NCI-H82 treated with DMSO at 0.1 percent for 48 hours (cell line): ENCODE results near the gene PRKRIP1.
A peak's percentile ranks its signal among the peaks of the same experiment; 100 is the strongest.
"Not testable (repeated sequence)": the region's sequence is repeated elsewhere in the genome, so short reads cannot be mapped to it uniquely, and the experiment has no call there.

ENCODE experiments used
- DNase-seq: peaks from one replicate; lab custom pipeline; 2025; ENCODE audit not compliant: unreplicated experiment; lab: John Stamatoyannopoulos, UW

PRKRIP1 gene

DNA sequence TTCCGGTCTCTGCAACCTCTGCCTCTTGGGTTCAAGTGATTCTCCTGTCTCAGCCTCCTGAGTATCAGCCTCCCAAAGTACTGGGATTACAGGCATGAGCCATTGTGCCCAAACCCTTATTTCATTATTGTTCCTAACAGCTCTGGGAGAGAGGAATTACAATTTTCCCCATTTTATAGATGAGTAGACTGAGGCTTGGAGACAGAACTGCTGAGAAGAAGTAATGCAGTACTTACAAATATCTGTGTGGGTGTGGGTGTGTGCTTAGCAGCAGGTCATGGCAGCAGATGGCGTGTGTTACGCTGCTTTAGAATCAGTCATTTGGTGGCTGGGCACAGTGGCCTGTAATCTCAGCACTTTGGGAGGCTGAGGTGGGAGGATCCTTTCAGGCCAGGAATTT is 7.4 kb downstream of the PRKRIP1 start:
- no peak for DNase-seq

DNA sequence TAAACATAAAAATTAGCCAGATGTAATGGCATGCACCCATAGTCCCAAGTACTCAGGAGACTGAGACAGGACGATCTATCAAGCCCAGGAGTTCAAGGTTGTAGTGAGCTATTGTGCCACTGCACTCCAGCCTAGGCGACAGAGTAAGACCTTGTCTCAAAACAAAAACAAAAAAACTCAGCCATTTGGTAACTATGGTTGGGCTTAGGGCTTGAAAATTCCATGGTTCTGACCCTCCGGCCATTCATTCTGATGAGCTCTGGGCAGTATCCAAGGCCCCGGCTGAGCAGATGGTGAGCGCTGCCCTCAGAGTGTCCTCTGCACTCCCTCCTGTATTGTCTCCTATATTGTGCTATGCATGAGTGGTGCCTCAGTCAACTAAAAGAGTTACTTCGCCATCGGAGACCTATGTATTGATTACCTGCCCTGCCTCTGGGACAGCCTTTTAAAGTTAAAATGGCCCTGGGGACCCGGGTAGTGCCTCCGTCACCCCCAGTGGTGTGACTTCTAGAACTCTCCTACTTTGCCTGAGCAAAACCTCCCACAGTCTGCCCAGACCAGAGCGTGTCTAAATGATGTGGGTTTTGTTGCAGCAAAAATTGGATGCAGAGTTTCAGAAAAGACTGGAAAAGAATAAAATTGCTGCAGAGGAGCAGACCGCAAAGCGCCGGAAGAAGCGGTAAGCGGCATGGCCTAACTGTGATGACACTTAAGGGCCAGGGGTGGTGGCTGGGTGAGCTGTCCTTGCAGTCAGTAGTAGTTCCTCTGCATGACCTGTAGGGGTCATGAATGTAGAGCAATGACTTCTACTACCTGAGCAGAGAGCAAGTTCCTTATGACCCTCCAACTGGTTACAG is 8.1 kb downstream of the PRKRIP1 start:
- DNase-seq: peak; percentile 34

DNA sequence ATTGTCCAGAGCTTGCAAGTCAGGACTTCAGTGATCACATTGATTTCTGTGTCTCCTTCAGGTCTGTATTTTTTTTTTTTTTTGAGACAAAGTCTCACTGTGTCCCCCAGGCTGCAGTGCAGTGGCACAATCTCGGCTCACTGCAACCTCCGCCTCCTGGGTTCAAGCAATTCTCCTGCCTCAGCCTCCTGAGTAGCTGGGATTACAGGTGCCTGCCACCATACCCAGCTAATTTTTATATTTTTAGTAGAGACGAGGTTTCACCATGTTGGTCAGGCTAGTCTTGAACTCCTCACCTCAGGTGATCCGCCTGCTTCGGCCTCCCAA is 8.7 kb downstream of the PRKRIP1 start:
- not testable (repeated sequence) for DNase-seq

DNA sequence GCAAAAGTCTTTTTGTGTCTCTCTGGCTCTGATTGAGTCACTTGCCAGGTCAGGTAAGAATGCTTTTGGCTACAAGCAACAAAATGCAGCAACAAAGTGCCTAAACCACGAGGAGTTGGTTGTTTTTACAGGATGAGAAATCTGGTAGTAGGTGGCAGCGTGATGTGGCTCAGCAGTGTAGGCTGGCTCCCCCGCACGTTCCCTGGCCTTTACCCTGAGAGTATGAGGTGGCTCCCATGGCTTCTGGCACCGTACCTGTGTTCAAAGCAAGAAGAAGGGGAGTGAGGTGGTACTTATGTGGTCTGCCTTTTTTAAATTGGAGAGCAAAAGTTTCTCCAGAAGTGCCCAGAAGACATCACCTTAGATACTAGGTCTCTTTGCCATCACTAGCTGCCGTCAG is 11.7 kb downstream of the PRKRIP1 start:
- no peak for DNase-seq

DNA sequence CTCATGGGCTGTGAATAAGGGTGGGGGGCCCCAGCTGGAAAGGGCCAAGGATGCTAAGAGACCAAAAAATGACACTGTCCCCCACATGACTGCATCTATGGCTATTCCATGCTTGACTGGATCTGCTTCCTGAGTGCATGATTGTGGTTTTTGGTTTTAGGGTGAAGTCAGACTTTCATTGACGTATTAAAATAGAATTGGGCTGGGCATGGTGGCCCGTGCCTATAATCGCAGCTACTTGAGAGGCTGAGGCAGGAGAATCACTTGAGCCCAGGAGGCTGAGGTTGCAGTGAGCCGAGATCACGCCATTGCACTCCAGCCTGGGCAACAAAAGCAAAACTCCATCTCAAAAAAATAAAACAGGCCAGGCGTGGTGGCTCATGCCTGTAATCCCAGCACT is 12.4 kb downstream of the PRKRIP1 start:
- DNase-seq: not testable (repeated sequence)

DNA sequence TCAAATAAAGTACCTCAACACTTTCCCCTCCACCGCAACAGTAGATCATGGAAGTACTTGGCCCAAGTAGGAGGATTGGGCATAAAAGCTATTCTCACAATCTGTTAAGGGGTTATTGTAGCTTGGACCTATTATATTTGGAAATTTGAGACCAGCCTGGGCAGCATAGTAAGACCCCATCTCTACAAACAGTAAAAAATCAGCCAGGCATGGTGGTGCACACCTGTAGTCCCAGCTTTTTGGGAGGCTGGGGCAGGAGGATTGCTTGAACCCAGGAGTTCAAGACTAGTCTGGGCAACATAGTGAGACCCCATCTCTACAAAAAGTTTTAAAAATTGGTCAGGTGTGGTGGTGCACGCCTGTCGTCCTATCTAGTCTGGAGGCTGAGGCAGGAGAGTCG is 13.2 kb downstream of the PRKRIP1 start:
- DNase-seq: no peak

DNA sequence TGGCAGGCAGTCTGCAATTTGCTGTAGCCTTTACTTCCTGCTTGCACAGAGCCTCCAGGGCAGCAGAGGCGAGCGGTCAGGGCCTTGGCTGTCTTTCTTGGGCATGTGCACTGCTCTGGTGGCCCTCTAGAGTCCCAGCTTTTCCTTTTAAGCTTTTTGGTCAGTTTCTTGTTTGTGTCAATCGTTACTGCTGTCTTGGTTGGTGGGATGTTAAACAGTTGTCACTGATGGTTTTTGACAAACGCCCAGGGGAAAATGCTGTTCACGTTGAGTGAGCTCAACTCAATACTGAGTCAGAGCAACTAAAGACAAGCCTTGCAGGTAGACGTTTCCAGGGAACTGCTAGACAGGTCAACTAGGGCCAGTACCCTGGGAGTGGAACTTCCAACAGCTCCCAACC is 14.0 kb downstream of the PRKRIP1 start:
- DNase-seq: no peak

DNA sequence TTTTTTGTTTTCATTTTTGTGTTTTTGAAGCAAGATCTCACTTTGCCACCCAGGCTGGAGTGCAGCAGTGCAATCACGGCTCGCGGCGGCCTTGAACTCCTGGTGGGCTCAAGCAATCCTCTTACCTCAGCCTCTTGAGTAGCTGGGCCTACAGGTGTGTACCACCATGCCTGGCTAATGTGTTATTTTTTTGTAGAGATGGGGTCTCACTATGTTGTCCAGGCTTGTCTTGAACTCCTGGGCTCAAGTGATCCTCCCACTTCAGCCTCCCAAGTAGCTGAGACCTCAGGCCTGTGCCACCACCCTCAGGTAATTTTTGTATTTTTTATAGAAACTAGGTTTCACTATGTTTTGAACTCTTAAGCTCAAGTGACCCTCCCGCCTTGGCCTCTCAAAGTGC is 14.8 kb downstream of the PRKRIP1 start:
- DNase-seq: no peak

DNA sequence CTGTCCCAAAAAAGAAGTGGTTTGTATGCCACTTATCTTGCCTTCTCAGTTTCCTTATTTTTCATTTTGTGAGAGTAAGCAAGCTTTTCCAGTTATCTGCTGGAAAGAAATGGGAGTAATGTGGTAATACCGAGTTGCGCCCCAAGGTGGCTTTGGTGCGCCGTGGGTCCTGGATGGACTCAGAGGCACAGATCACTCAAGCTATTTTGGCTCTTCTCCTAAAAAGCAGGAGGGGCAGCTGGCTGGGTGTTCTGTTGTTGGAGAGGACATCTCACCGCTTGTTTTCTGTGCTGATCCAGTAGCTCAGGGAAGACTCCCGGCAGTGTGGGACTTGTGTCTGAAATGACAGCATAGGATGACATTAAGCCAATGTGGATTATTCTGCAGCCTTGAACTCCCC is 16.4 kb downstream of the PRKRIP1 start:
- DNase-seq: no peak

DNA sequence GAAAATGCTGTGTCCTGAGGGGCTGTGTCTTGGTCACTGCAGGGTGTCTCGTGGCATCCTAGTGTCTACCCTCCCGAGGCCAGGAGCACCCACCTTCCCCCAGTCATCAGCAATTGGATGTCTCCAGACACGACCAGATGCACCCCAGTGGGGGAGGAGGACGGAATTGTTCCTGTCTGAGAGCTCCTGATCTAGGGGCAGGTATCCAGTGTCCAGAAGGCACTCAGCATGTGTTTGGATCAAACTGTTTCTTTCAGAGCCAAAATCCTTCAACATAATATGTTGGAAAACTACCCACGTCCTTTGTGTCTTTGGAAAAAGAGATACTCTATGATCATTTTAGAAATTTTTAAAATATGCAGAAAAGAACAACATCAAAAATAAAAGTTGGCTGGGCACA is 16.9 kb downstream of the PRKRIP1 start:
- DNase-seq: no peak

DNA sequence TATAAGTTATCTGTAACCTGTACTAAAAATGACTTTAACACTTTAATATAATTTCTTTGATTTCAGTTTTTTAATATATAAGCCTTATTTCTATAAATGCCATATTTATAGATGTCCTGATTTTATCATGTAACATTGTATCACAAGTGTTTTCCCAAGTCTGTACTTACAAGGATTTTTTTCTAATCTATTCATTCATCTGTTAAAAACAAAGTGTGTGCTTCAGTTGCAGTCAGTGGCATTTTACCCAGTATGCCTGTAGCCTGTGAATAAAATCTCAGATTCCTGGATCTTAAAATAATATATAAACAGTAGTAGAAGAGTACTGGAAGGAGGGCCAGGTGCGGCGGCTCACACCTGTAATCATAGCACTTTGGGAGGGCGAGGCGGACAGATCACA is 17.4 kb downstream of the PRKRIP1 start:
- DNase-seq: no peak

DNA sequence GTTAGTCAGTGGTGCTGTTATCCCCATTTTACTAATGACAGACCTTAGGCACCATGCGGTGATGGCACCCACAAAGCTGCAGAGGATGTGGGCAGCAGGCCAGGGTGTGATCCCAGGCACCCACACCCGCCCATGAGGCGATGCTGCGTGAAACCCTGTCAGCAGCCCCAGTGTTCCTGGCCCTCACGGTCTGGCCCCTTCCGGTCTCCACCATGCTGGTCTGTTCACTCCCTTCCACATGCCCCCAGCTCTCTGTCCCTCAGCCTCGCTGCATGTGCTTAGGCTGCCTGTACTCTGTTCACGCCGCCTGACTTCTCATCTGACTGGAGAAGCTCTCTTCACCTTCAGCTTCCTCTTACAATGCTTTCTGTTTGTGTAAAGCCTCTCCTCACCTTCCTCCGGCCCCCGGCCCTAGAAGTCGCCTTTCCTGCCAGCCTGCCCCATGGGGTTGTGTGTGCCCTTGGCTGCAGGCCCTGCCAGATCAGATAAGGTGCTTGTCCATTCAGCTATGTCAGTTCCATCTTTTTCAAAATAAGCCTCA is 19.6 kb downstream of the PRKRIP1 start:
- no peak for DNase-seq

DNA sequence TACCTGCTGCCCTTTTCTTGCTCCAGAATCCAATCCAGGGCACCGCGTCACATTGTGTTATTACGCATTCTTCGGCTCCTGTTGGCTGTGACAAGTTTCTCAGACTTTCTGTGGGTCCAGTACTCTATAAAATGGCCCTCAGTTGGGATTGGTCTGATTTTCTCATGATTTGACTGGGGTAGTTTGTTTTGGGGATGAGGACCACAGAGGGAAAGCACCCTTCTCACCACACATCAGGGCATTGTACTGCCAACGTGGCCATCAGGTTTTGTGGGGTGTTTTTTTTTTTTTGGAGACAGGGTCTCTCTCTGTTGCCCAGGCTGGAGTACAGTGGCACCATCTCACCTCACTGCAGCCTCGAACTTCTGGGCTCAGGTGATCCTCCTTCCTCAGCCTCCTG is 20.2 kb downstream of the PRKRIP1 start:
- DNase-seq: no peak

DNA sequence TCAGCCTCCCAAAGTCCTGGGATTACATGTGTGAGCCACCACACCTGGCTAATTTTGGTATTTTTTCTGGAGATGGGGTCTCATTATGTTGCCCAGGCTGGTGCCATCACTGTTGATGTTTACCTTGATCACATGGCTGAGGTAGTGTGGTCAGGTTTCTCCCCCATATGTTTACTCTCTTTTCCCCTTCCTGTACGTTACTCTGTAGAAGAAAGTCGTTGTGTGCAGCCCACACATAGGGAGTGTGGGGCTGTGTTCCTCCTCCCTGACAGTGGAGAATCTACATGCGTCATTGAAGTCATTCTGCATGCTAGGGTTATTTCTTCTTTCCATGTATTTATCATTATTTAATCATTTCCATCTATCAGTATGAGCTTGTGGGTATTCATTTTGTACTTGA is 20.9 kb downstream of the PRKRIP1 start:
- no peak for DNase-seq

DNA sequence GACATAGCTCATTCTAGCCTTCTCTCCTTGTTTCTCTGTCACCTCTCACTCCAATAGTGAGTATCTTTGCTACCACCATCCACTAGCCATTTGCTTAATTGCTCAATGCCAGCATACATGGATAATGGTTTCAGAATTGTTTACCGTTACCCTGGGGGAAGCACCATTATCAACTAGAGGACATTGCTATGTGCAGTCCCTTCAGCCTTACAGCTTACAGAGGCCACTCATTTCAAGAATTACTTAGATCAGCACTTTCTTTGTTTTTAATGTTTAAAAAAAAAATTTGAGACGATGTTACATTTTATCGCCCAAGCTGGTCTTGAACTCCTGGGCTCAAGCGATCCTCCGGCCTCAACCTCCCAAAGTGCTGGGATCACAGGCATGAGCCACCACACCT is 22.4 kb downstream of the PRKRIP1 start:
- no peak for DNase-seq

DNA sequence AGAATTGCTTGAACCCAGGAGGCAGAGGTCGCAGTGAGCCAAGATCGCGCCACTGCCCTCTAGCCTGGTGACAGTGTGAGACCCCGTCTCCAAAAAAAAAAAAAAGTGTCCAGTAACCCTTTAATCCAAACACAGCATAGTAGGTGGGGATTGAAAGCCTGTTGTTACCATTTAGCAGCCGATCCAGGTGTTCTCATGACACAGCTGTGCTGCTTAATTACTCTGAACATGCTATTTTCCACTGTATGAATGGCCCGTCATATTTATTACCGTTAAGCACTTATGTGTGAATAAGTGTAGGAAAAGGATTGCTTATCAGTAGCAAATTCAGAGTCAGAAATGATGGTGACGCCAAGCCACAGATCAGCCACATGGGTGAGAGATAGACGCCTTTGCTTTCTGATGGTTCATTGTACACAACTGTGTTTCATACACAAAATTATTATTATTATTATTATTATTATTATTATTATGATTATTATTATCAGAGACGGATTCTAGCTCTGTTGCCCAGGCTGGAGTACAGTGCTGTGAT is 25.6 kb downstream of the PRKRIP1 start:
- DNase-seq: no peak

DNA sequence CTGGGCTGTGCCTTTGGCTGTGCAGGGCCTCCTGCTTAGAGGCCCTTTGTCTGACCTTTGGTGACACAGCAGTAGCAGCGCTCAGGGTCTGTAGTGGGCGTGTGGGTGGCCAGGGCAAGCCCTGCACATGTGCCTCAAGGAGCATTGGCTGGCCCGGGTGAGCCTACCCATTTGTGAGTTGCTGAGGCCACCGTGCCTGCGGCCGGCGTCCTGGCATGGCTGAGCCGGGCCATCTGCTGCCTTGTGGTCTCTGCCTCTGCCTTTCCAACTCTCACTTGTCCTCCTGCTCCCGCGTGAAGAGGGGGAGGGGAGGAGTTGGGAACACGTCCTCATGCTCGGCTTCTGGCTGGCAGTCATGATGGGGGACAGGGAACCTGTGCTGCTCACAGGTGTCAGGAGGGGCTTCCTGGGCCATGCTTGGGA is 28.0 kb downstream of the PRKRIP1 start:
- DNase-seq: peak; percentile 19

DNA sequence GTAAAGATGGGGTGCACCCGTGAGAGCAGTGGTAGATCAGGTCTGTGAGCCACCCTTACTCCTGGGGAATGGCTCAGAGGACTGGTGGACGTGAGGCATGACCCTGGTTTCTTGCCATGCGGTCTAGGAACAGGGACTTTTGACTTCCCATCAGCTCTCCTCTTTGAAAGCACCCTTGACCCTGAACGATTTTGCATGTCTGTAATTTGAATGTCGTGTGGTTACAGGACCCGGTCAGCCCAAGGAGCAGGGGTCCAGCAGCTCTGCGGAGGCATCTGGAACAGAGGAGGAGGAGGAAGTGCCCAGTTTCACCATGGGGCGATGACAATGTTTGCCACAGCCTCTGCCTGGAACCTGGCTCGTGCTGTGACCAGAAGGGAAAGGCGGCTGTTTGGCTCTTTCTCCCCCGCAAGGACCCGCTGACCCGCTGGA is 28.6 kb downstream of the PRKRIP1 start:
- DNase-seq: no peak

DNA sequence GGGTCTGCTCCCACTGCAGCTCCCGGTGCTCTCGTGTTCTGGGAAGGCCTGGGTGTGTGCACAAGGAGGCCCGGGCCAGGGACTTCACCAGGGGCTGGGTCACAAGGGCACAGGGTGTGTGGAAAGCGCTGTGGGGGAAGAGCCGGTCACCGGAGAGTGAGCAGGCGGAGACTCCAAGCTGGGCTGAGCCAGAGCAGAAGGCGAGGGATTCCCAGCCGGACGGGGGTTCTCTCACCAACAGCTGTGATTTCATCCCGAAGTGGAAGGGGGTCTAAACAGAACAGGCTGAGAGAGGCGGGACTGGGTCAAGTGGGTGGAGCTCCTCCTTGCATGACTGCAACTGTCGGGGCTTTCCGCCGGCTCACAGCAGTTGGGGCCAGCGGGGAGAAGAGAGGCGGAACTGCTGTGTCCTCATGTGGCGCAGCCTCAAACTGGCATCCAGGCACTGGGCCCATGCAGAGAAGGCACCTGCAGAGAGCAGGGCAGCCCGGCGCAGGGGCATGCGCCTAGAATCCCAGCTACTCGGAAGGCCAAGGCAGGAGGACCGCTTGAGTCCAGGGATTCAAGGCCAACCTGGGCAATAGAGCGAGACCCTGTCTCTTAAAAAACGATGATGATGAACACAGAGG is 29.6 kb downstream of the PRKRIP1 start:
- peak; percentile 39 for DNase-seq

DNA sequence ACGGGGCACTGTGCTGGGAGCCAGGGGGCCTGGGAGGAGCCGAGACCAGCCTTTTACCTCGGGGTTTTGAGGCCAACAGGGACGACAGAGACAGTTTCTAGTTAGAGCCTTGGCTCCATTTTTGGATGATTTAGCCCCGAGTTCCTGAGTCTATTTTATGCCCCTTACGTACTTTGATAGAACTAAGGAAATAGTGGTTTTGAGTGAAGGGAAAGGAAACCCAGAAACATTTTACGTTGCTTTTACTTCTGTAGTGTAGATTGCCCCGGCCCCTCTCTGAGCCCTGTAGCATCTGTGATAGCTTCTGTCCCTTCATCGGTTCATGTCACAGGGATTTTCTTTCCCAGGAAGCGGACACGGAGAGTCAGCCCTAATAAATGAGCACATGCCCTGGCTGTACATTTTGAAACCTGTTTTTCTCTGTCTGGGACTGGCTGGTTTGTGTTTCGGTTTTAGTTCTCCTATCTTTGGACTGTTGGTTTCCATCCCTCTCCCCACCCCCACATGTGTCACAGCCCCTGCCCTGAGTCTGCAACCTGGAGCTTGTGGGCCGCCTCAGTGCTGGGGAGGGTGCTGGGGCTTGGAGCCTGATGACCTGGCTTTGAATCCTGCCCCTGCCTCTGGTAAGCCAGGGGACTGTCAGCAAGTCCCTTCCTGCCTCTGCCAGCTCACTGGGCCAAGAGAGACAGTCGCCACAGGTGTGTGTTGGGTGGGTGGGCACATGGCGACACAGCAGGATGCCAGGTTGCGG is 30.3 kb downstream of the PRKRIP1 start:
- DNase-seq: no peak

DNA sequence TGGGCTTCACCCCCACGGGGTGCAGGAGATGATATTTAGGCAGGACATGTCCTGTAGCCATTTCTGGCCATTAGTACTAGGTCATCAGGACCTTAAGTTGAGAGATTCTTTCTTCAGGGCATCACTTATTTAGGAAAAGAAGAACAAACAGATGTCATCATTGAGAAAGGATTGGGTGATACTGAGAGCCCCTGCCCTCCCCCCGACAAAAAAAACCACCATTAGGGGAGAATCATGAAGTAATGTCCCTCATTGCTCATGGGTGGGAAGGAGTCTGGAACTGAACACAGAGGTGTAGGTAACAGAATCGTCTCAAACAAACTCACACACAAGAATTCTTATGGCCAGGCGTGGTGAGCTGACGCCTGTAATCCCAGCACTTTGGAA is 30.8 kb downstream of the PRKRIP1 start:
- no peak for DNase-seq
